ENCODE measurements around the gene TATDN3.
"Not testable (repeated sequence)": the region's sequence is repeated elsewhere in the genome, so short reads cannot be mapped to it uniquely, and the experiment has no call there.

Gene TATDN3

DNA sequence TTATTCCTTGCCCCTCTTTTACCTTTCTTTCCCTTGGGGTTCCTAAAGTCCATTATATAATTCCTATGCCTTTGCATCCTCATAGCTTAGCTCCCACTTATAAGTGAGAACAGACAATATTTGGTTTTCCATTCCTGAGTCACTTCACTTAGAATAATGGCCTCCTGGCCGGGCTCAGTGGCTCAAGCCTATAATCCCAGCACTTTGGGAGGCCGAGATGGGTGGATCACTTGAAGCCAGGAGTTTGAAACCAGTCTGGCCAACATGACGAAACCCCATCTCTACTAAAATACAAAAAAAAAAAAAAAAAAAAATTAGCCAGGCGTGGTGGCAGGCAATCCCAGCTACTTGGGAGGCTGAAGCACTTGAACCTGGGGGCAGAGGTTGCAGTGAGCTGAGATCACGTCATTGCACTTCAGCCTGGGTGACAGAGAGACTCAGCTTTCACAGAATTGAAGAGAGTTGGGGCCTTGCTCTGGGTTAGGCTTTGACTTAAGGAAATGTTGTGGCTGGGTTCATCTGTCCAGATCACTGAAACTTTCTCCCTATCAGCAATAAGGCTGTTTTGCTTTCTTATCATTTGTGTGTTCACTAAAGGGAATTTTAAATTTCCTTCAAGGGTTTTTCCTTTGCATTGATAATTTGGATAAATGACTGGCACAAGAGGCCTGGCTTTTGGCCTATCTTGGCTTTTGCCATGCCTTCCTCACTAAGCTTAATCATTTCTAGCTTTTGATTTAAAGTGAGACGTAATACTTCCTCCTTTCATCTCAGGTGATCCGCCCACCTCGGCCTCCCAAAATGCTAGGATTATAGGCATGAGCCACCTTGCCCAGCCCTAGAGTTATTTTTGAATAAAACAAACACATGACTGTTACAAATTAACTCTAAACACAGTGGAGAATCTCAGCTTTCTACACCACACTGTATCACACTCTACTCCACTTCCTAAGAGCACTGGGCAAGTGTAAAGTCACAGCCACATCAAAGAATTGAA is 41.8 kb downstream of the TATDN3 start:
- not testable (repeated sequence) for DNase-seq

DNA sequence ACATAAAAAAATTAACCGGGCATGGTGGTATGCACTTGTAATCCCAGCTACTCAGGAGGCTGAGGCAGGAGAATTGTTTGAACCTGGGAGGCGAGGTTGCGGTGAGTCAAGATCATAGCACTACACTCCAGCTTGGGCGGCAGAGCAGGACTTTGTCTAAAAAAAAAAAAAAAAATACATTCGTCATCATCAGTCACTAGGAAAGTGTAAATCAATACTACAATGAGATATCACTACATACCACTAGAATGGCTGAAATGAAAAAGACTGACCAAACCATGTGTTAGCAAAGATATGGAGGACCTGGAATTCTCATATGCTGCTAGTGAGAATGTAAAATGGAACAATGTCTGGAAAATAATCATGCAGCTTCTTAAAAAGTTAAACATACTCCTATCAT is 46.5 kb downstream of the TATDN3 start:
- DNase-seq: no peak

DNA sequence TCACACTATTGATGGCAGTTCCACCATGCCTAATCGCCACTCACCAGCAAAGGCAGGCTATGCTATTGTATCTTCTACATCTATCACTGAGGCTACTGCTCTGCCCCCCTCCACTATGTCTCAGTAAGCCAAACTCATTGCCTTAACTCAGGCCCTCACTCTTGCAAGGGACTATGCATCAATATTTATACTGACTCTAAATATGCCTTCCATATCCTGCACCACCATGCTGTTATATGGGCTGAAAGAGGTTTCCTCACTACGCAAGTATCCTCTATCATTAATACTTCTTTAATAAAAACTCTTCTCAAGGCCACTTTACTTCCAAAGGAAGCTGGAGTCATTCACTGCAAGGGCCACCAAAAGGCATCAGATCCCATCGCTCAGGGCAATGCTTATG is 52.8 kb downstream of the TATDN3 start:
- DNase-seq: not testable (repeated sequence)

DNA sequence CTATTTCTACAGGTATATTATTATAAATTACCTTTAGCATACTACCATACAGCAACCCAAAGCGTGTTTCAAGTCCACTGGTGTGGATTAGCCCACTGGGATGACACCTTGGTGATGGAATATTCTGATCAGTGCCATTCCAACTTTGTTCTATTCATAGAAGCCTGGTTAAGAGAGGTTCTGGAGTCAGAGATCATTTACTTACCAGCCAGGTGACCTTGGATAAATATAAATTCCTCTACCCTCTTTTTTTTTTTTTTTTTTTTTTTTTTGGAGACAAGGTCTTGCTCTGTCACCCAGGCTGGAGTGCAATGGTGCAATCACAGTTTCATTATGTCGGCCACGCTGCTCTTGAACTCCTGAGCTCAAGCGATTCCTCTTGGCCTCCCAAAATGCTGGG is 55.9 kb downstream of the TATDN3 start, which contains the start of gene SPATA45:
TSS of gene SPATA45 (minus strand) at position 101 of the 400 bp plus-strand sequence. CDS start 11,500 bp downstream, outside the sequence.
- DNase-seq: no peak

DNA sequence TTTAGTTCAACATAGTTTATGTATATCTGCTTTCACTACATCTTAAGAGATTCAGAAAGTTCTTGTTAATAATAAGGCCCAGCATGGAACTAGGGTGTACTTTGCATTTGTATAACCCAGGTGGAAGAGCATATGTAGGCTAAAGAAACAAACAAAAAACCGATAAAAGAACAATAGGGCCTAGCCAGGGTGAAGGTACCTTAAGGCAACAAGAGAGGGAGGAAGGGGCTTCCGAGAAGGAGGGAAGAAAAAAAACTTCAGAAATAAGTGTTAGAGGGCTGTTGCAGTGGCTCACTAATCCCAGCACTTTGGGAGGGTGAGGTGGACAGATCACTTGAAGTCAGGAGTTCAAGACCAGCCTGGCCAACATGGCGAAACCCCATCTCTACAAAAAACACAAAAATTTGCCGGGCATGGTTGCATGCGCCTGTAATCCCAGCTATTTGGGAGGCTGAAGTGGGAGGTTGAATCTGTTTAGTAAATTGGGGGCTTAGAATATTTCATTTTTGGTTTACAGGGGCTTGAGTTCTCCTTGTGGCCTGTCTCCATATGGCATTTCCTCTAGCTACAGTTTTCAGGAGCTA is 60.5 kb downstream of the TATDN3 start:
- no peak for DNase-seq

DNA sequence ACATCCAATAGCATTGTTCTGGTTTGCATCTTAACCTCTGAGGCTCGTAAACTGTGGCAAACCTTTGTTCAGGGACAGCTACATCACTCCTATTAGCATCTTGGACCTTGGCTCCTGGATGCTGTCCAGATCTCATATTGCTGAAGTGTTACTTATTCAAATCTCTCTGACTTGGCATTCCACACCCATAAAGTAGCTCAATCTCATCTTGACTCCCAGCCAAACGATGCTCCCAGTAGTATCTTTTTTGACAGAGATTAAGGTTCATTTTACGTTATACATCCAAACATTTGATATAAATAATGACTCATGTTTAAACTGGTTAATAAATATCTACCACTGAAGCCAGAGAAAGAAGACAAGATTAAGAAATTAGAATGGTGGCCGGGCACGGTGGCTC is 62.0 kb downstream of the TATDN3 start:
- no peak for DNase-seq

DNA sequence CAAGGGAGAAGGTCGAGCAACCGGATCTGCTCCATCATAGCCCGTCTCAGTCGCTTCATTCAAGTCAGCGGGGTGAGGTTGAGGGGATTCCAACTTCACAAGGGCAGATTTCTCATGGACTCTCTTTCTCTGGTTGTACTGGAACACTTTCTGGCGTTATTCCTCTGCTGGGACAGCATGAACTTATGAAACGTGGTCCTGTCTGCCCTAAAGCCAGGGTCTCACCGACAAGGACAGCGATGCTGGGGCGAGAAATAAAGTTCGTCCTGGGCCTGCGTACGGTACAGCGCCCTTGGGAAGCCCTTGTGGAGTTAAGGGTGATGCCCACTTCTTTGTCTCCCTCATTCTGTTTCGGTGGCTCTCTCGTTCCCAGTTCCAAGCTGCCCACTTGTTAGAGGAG is 65.1 kb downstream of the TATDN3 start:
- no peak for DNase-seq

DNA sequence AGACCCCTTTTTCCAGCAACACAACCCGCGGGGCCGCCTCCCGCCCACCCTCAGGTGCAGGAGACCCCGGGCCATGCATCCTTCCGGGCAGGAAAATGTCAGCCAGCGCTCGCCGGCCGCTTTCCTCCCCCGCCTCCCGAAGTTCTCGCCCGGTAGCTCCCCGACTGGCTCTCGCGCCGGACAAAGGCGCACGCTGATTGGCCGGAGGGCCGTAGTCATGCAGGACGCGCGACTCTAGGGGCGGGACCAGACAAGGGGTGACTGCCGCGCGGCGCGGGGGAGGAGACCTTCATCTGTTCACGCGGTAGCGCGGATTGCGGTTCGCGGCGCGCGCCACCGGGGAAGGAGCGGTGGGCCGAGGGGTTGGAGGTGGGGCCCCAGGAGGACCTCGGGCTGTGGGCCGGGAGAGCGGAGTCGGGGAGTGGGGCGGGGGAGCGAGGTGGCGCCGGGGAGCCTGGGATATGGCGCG is 66.3 kb downstream of the TATDN3 start, which contains the start of gene FLVCR1:
TSS of gene FLVCR1 (plus strand) at position 284 of the 469 bp plus-strand sequence. CDS start at position 462, 178 bp downstream.
- peak; percentile 93 for DNase-seq

DNA sequence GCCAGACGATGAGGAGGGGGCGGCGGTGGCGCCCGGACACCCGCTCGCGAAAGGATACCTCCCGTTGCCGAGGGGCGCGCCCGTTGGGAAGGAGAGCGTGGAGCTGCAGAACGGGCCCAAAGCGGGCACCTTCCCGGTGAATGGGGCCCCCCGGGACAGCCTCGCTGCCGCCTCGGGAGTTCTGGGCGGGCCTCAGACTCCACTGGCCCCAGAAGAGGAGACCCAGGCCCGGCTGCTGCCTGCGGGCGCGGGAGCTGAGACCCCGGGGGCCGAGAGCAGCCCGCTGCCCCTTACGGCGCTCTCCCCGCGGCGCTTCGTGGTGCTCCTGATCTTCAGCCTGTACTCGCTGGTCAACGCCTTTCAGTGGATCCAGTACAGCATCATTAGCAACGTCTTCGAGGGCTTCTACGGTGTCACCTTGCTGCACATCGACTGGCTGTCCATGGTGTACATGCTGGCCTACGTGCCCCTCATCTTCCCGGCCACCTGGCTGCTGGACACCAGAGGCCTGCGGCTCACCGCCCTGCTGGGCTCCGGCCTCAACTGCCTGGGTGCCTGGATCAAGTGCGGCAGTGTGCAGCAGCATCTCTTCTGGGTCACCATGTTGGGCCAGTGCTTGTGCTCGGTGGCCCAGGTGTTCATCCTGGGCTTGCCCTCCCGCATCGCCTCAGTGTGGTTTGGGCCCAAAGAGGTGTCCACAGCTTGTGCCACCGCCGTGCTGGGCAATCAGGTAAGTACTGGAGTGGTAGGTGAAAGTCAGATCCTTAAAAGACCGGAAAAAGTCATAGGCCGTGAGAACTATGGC is 67.0 kb downstream of the TATDN3 start:
- no peak for DNase-seq

DNA sequence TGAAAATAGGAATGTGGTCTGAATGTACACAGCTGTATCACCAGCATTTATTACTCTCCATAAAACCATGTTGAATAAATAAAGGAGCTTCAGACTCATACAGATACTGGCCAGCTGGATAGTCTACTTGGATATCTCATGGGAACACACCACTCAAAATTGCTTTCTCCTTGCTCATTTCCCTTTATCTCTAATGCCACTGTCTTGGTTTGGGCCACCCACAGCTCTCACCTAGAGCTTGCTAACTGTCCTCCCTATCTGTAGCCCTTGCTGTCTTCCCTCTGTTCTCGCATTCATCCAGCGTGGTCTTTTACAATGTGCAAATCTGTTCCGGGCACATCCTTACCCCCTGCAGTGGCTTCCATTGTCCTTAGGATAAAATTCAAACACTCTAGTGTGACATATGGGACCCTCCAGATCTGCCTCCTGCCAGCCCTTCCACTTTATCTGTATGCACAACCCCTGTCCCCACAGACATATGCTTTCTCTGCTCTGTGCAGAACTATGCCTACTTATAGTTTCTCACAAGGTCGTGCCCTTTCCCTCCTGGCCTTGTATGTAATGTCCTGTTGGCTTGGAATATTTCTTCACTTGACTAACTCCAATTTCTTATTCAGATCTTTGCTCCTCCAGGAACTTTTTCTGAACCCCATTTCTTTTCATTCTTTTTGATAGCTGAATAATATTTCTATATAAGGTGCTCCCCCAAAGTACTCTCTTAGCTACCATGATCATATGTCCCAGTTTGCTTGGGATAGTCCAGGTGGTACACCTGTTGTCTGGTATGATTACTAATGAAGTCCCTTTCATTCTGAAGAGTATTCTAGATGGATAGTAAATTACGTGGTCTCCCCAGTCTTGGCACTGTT is 69.3 kb downstream of the TATDN3 start:
- DNase-seq: no peak

DNA sequence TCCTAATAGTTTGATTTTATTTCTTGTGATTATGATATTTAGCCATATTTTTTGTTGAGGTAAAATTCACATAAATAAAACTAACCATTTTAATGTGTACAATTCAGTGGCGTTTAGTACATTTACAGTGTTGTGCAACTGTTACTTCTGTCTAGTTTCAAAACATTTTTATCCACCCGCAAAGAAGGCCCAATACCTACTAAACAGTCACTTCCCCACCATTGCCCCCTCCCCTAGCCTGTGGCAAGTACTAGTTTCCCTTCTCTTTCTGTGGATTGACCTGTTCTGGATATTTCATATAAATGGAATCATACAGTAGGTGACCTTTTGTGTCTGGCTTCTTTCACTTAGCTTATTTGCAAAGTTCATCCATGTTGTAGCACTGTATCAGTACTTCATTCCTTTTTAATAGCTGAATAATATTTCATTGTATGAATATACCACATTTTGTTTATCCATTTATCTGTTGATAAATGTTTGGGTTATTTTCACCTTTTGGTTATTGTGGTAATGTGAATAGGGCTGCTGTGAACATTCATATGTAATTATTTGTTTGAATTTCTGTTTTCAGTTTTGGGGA is 70.5 kb downstream of the TATDN3 start:
- DNase-seq: no peak

DNA sequence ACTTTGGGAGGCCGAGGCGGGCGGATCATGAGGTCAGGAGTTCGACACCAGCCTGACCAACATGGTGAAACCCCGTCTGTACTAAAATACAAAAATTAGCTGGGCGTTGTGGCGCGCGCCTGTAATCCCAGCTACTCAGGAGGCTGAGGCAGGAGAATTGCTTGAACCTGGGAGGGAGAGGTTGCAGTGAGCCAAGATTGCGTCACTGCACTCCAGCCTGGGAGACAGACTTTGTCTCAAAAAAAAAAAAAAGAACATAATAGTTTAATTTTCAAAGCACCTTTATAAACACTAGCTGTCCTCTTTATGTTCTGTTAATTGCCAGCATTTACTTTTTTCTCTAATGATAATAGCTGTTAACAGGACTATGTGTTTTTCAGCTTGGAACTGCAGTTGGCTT is 71.7 kb downstream of the TATDN3 start:
- DNase-seq: not testable (repeated sequence)

DNA sequence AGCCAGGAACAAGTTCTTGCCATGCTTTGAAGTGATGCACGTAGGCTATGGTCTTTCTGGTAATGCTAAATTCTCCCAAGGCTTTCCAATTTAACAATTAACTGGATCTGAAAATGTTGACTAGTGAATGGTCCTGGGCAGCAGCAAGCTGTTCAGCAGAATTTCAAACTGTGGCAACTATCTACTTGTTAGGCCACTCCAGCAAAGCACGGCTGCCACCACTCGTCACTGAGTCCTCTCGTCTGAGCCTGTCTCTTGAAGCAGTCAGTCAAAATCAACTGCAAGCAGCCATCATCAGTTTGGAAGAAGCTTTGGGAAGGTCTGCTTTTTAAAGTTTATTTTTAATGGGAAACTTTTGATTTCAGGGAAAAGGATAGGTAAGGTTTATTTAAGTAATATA is 72.5 kb downstream of the TATDN3 start:
- no peak for DNase-seq
